K562 (cell line): ENCODE measurements around the gene ARHGAP25. TPM values are rescaled to one million over a fixed set of nuclear protein-coding genes. Genes with fewer than 3 reads are reported as not detected.

ENCODE experiments used
- CREB1 ChIP-seq, 2 experiments: sonication (generic) in 1 of 2; formaldehyde crosslinking in 1 of 2; IDR thresholded peaks; 2 replicates each; pipeline versions ENCODE4 v1.6.1 to v1.8.0; 2012 to 2022; ENCODE audit warnings: inconsistent platforms in 1 of 2, mild to moderate bottlenecking in 1 of 2, missing genetic modification reagents in 1 of 2, moderate library complexity in 1 of 2
- ELK3 ChIP-seq: fragments of 450-650 bp; formaldehyde crosslinking; IDR thresholded peaks from 2 replicates; pipeline ENCODE4 v1.4.0; 2020; ENCODE audit warnings: mild to moderate bottlenecking
- IRF1 ChIP-seq: sonication (generic); formaldehyde crosslinking; IDR thresholded peaks from 2 replicates; pipeline ENCODE4 v1.8.0; 2022; ENCODE audit warnings: missing genetic modification reagents, mild to moderate bottlenecking, borderline replicate concordance
- KAT2B ChIP-seq: IDR thresholded peaks from one replicate; pipeline ENCODE4 v1.6.1; 2012; ENCODE audit warnings: low read depth, mild to moderate bottlenecking, control low read depth, inconsistent platforms, low read length, moderate library complexity
- KDM5B ChIP-seq: fragments of 200-600 bp; sonication (generic); IDR thresholded peaks from 2 replicates; pipeline ENCODE4 v1.6.1; 2012; ENCODE audit warnings: low read depth, mild to moderate bottlenecking, moderate library complexity, low read length, control low read depth, inconsistent platforms; ENCODE audit not compliant: insufficient replicate concordance
- NFE2 ChIP-seq: IDR thresholded peaks from 2 replicates; pipeline ENCODE4 v1.6.1; 2014; ENCODE audit warnings: antibody characterized with exemption, low read depth
- SMARCC2 ChIP-seq: fragments of 450-650 bp; IDR thresholded peaks from 2 replicates; pipeline ENCODE4 v1.6.1; 2017; ENCODE audit warnings: antibody characterized with exemption, moderate library complexity, mild to moderate bottlenecking, low read depth
- TARDBP ChIP-seq: fragments of 450-650 bp; IDR thresholded peaks from 2 replicates; pipeline ENCODE4 v1.6.1; 2016
- THAP7 ChIP-seq: fragments of 250-450 bp; sonication (Bioruptor Pico); IDR thresholded peaks from 2 replicates; pipeline ENCODE4 v1.5.0; 2021
- XRCC5 ChIP-seq: fragments of 200-400 bp; formaldehyde crosslinking; IDR thresholded peaks from 2 replicates; pipeline ENCODE4 v1.6.1; 2017; ENCODE audit warnings: low read depth, mild to moderate bottlenecking, low read length
- ZBTB1 ChIP-seq: sonication (generic); formaldehyde crosslinking; IDR thresholded peaks from 2 replicates; pipeline ENCODE4 v1.8.1; 2023; ENCODE audit warnings: missing genetic modification reagents, low read depth, mild to moderate bottlenecking, borderline replicate concordance
- ZBTB26 ChIP-seq: fragments of 450-650 bp; formaldehyde crosslinking; IDR thresholded peaks from 2 replicates; pipeline ENCODE4 v1.4.0; 2022; ENCODE audit warnings: missing genetic modification characterization
- ZBTB5 ChIP-seq: fragments of 450-650 bp; IDR thresholded peaks from 2 replicates; pipeline ENCODE4 v1.6.1; 2017; ENCODE audit warnings: antibody characterized with exemption
- ZEB2 ChIP-seq: fragments of 450-650 bp; IDR thresholded peaks from 2 replicates; pipeline ENCODE4 v1.6.1; 2016
- ZNF146 ChIP-seq: IDR thresholded peaks from one replicate; pipeline ENCODE4 v1.6.1; 2018; ENCODE audit warnings: missing compliant biosample characterization; ENCODE audit not compliant: unreplicated experiment
- ZNF3 ChIP-seq: fragments of 250-450 bp; sonication (Bioruptor Pico); IDR thresholded peaks from 2 replicates; pipeline ENCODE4 v1.5.0; 2021; ENCODE audit warnings: mild to moderate bottlenecking, moderate library complexity
- ZNF384 ChIP-seq: IDR thresholded peaks from 2 replicates; pipeline ENCODE4 v1.6.1; 2012; ENCODE audit warnings: low read depth, low read length, improper control_type of control experiment
- ZNF507 ChIP-seq: conservative IDR thresholded peaks from 2 replicates; pipeline ENCODE4 v1.6.1; 2017; ENCODE audit warnings: missing genetic modification characterization, missing compliant biosample characterization
- ZNF57 ChIP-seq: fragments of 450-650 bp; formaldehyde crosslinking; IDR thresholded peaks from 2 replicates; pipeline ENCODE4 v1.4.0; 2020; ENCODE audit warnings: mild to moderate bottlenecking, moderate library complexity
- ZNF655 ChIP-seq: fragments of 250-450 bp; sonication (Bioruptor Pico); IDR thresholded peaks from 2 replicates; pipeline ENCODE4 v1.5.0; 2021
- ZNF699 ChIP-seq: fragments of 250-450 bp; sonication (Bioruptor Pico); IDR thresholded peaks from 2 replicates; pipeline ENCODE4 v1.8.0; 2021; ENCODE audit warnings: mild to moderate bottlenecking, moderate library complexity; ENCODE audit not compliant: insufficient replicate concordance
- polyA plus RNA-seq, 8 experiments: library from polyadenylated mRNA; depleted of rRNA in 4 of 8; stranded (reverse) in 5 of 8; unstranded in 3 of 8; fragments of >200 nt; fragmentation: Nextera tagmentation in 2 of 8; fragmentation: Illumina TruSeq in 1 of 8; extraction: Ambion mirVana in 2 of 8; extraction: Trizol in 1 of 8; gene quantifications; 2 replicates each; pipeline versions ENCODE4 v1.2.1 to v1.2.3, GENCODE V29; 2011 to 2014; ENCODE audit warnings: inconsistent platforms in 1 of 8, missing spikeins in 1 of 8
- total RNA-seq, 7 experiments: library from RNA; depleted of rRNA in 6 of 7; stranded (reverse); fragments of >200 nt in 6 of 7; fragmentation: Illumina TruSeq in 2 of 7; extraction: Trizol in 2 of 7; gene quantifications; 2 replicates each; pipeline versions ENCODE4 v1.2.1 to v1.2.3, GENCODE V29; 2011 to 2021; ENCODE audit warnings: low replicate concordance in 1 of 7

ARHGAP25 gene
- total and polyA plus RNA-seq, 9 of the 15 experiments (the other 6 are each of a cell fraction or from before 2014, with no cell fraction given) = 4.9 to 14.8 (median 10.7) TPM

GRCh38 chr2:68832233-68832869, 97.7 kb downstream of the ARHGAP25 start (continued):
- TF ChIP-seq ZBTB26 (CRISPR knock-in tag) (no peak), CREB1 (IDR thresholded peaks at IDR 0.05) (no peak), CREB1 (CRISPR knock-in tag; IDR thresholded peaks at IDR 0.05) (no peak; the same call in 1 of the 2 replicates), ZNF699 (CRISPR knock-in tag) (no peak), KAT2B (no peak), TARDBP (no peak), THAP7 (CRISPR knock-in tag) (no peak), ZNF57 (CRISPR knock-in tag) (no peak), ZBTB5 (no peak), ZNF3 (CRISPR knock-in tag) (no peak), ZNF507 (tag) (no peak), ZNF146 (CRISPR knock-in tag) (no peak), IRF1 (no peak), ELK3 (CRISPR knock-in tag) (no peak), XRCC5 (no peak), ZBTB1 (CRISPR knock-in tag) (no peak), SMARCC2 (no peak), ZNF384 (no peak), ZEB2 (no peak), KDM5B (no peak), NFE2 (no peak), ZNF655 (CRISPR knock-in tag) (no peak)
